Epidermal melanocyte (primary cell): ENCODE measurements around the gene KDM5B.
"Not testable (repeated sequence)": the region's sequence is repeated elsewhere in the genome, so short reads cannot be mapped to it uniquely, and the experiment has no call there.

Source experiments
- DNase-seq: peaks from one replicate; pipeline ENCODE4 v3.0.0; 2011; ENCODE audit warnings: low spot score; ENCODE audit not compliant: insufficient read length

KDM5B gene

DNA sequence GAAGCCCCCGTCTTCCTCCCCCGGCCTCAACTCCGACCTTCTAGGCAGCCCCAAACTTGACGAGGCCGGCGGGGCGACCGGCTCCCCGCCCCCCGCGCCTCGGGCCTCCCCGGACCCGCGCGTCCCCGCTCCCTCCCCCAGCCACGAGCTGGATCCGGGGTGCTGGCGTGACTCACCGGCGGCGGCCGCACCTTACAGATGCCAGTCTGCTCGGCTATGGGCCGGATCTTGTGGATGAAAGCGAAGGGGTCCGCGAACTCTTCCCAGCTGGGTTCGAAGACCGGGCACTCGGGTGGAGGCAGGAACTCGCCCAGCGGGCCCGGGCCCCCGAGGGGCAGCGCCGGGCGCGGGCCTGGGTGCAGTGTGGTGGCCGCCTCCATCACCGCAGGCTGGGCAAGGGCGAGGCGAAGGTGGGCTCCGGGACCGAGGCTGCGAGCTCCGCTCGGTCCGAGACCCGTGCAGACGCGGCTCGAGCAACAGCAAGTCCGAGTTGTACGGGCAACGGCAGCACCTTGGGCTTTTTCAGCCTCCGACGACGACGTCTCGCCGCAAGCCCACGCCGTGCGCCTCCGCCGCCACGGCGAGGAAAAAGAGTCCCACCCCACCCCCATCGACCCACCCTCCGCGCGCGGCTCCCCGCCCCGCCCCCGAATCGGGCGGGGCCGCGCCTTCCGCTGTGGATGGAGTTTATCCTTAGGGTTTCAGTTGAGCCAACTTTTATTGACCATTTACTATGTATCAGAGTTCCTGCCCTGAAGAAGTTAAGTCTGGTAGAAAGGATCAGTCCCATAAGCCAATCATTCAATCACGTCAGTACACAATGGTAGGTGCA lies at the start of gene KDM5B:
Gene KDM5B, minus strand, starts transcription at position 496 of the 832 bp plus-strand sequence. Its CDS starts 116 bp downstream, at position 380.
- DNase-seq = peak; percentile 78

DNA sequence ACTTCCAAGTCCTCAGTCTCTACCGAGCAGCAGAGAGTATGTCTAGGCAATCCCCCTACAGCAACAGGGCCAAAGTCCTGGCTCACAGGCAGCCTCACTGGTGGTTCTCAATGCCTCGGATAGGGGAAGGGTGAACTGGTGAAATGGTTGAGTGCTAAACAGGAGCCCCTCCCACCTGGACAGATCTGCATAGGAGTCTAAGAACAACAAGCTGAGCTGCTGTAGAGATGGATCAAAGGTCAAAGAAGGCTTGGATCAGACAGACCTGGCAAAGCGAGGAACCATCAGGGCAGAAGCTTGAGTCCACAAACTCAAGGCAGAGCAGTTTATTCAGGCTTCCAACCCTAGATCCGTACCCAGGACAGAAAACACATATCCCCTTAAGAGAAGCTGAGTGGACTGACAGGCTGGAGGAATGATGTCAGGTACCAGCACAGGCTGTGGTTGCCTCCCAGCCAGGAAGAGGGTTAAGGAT lies 49.0 kb upstream of the KDM5B start:
- DNase-seq = no peak

DNA sequence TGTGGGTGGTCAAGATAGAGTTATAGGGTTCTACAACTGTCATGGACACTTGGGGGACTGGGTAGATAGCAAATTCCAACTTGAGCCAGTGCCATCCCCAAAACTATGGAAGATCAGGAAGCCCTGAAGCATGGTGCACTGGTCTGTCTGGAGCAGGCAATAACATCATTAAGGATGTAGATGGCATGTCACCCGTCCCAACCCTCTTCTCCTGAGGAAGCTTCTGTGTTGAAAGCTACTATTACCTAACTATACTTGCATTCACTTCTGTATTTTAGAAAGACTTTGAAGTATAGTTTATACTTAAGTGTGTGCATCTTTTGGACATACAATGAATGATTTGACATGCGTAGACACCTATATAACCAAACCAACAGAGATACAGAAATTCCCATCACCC lies 47.8 kb upstream of the KDM5B start:
- no peak for DNase-seq

DNA sequence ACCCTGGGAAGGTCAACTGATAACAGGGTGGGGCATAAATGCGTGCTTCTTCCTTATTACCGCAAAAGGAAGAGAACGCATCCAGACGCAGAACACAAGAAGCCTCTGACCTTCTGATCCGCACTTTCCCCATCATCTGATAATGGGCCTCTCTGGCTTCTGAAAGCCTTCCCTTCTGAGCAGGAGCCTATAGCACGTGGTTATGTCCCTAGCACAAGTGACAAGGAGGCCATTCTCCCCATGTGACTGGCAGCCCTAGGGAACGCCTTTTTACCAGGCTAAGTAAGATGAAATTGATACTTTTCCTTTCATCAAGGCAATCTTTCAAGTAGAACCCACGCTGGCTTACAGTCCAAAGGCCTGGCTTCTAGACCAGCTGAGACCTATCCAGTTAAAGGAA lies 46.6 kb upstream of the KDM5B start:
- DNase-seq = no peak

DNA sequence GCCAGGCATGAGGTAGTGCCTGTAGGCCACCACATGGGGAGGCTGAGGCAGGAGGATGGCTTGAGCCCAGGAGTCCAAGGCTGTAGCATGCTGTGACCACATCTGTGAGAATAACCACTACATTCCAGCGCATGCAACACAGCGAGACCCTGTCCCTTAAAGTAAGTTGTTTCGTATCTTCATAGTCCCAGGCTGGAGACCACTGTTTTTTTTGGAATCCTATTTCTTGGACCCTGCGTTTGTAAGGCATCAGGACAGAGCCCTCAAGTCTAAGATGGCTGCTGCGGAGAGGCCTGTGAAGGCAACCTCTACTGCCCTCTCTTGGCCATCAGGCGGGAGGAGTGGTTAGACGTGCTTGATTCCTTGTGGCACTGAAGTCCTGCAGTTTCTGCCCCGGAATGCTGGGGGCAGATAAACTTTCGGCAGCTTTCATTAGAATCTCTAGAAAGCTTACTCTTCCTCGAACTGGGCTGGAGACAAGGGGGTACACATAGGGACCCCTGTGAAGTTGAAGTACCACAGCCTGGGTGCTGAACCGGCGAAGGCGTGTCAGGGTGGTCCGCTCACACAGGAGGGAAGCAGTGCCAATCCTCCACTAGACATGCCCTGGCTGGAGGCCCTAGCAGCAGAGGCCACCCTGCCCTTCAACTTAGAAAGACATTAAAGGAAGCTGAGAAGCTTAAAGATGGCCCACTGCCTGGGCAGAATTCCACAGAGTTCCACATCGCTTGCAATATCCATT lies 44.1 kb upstream of the KDM5B start:
- peak; percentile 66 for DNase-seq

DNA sequence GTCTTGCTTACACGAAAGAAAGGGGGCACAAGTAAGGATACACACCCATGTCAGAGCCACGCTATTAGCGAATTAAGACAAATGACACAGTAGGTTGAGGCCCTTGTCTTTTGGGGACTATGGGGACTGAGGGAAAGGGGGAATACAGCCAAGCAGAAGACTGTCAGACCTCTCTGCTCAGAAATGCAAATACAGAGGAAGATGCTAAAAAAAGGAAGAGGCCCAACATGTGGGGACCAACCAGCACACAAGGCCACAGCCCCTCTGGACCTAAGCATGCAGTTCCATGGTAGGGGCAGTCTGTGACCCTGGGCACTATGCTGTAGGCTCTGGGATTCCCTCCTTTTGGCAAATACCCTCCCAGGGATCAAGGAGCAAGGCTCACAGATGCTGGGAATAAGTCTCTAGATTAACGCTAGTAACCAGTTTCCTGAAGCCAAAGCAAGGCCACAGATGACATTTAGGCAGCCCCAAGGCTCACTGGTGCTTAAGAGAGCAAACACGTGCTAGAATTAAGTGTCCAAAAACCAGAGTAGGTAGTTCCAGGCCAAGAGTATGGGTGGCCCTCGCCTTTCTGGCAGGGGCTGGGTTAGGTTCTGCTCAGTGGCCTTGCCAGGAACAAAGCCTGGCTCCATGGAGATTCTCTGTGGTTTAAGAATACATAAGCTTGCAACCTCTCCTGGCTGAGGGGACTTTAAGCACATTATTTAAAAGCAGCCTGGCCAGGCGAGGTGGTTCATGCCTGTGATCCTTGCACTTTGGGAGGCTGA lies 42.6 kb upstream of the KDM5B start:
- DNase-seq = no peak

DNA sequence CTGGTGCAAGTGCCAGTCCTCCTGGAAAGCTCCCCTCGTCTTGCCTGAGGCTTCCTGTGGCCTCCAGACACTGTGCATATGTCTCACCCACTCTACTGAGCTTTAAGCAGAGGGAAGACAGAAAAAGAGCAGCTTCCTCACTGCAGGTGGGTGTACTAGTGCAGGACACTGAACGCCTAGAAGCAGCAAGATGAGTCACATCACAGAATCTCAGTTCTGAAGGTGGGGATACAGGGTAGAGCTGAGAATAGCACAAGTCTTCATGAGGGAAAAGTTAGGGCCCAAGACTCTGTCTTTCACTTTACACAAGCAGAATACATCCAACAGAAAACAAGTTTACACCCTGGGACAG lies 39.9 kb upstream of the KDM5B start:
- no peak for DNase-seq

DNA sequence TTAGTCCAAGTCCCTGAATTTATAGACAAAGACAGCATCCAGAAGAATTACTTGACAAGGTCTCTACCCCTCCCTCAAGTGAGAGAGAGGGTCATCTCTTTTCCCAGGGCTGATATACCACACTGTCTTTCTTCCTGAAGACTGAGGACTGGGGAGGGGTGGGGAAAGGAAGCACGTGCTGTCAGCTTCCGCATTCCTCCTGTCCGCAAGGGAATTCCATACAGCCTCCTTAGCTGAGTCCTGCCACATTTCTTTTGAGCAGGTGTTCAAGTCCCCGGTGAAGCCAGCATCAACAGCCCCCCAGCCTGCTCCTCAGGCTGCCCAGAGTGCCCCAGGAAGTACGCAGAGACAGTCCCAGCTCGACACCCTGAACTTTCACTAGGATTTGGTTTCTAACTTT lies 36.7 kb upstream of the KDM5B start:
- no peak for DNase-seq

DNA sequence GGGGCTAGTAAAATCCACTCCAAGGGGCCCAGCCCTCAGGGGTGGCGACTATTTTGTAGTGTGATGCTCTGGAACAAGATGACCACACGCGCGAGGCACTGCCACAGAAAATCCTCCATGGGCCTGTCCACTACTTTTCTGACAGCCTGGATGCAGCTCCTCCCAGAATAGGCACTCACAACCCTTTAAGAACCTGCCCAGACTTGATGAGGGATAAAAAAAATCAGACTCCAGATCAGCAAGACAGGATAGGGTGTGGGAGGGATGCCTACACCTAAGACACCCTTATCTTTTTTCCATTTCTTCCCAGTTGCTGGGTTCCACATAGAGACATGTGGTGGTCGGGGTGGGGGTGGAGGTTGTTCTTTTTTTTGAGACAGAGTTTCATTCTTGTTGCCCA lies 36.0 kb upstream of the KDM5B start:
- DNase-seq = no peak

DNA sequence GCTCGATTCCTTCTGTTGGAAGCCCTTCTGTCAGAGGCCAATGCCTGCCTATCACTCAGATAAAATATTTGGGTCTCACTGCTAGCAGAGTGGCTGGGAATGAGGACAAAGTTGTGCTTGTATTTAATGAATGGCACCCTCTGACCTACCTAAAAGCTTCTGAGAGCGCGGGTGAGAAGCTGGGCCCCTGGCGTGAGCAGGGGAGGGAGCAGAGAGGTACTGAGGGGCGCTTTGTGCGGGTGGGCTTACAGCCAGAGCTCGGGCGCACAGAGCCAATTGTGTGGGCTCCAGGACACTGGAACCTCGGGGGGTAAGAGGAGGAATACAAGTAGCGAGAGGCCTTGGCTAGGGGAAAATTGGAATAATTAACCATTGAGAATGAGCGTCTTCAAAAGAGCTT lies 34.9 kb upstream of the KDM5B start:
- no peak for DNase-seq

DNA sequence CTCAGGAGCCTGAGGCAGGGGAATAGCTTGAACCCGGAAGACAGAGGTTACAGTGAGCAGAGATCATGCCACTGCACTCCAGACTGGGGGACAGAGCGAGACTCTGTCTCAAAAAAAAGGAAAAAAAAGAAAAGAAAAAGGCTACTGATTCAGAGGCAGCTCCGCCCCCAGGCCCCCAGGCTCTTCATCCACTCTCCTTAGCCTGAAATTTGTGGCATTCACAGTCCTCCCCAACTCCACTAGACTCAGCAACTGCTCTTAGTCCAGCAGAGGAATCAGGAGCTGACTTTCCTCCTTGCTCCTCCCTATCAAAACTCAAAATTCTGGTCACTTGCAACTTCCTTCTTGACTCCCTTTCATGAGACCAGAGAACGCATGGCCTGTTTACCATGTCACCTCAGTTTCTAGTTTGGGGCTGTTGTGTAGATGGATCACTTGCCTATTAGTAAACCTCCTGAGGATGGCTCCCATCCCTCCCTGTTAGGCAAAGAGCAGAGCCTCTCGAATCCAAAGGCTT lies 29.6 kb upstream of the KDM5B start:
- peak; percentile 64 for DNase-seq

DNA sequence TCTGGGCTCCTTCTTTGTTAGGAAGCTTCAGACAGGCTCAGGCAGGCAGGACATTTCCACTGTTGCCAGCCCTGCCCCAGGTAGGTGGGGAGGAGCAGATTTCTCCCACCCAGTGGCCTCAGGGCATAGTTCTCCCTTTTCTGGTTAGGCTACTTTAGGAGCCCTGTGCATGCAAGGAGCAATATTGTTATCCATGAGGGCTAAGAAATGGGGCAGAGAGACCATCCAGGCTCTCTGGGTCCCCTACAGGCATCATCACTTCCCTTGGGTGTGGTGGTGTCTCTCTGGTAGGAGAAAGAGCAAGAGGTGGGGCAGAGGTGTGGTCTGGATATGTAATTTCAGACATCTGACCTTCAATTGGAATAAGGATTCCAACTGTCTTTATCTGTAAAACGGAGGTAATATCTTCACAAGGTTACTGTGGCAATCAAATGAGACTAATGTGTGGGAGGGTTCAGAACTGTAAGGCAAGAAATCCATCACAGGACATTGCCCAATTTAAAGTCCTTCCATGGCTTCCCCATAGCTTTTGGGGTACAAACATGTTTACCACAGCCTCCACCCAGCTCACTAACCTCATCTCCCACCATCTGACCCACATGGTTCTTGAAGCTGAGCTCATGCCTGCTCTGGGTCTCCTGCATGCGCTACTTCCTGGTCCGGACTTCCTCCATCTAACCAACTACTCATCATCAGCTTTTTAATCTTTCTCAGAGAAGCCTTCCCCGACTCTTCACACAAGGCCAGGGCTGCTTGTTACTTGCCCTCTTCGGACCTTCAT lies 28.6 kb upstream of the KDM5B start:
- no peak for DNase-seq

DNA sequence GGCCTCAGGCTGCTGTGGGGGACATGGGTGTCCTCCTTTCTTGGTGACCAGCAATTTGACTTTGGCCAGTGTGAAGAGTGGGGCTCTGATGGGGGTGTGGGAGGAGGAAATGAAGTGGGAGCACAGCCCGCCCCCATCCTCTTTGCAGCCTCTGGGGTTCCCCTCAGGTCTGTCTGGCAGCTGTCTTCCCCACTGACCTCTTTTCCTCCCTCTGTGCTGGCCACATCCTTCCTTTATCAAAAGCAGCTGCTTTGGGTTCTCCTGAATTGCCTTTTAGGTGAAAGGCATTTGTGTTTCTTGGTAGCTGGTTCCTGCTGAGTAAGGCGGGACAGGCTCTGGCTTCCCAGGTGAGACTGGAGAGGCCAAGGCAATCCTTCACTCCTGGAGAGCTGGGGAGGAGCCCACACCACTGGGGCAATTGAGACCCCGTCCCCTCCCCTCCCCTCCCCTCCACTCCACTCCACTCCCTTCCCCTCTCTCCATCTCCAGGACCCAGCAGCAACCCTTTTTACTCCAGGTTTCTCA lies 27.4 kb upstream of the KDM5B start:
- no peak for DNase-seq

DNA sequence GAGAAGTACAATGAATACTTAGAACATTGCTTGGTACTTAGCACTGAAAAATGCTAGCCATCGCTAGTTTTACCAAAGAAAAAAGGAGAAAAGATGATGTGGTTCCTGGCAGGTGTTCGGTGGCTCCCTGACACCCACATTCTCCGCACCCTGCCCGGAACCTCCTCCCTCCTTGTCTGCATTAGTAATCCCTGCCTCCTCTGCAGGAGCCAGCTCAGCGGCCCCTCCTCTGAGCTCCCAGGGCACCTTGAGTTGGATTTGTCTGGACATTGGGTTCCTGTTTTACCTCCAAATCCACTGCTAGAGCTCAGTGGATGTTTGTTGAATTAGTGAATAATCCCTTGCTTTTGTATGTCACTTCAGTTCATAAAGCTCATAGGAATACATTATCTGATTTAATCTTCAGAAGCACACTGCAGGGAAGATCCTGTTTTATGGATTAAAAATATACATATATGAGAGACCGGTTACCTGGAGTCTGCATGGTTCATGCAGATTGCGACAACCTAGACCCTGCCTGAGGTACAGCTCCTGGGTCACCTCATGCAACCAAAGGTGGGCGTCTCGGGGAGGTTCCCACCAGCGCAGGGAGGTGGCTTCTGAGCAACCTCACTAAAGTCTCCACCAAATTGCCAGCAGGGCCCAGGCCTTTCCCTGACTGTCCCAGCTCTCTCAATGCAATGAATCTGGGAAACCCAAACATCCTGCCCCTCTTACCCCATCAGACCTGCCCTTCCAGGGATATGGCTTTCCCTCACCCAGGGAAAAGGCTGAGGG lies 26.7 kb upstream of the KDM5B start:
- no peak for DNase-seq

DNA sequence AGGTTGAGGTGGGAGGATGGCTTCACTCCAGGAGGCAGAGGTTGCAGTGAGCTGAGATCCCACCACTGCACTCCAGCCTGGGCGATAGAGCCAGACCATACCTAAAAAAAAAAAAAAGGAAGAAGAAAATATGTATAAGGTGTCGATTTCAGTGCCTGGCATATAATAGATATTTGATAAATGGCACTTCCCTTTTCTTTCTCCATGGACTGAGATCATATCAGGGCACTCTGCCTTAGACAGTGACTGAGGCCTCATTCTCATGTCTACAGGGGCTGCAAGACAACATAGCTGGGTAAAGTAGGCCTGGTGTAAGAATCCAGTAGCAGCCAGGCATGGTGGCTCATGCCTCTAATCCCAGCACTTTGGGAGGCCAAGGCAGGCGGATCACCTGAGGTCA lies 23.7 kb upstream of the KDM5B start:
- DNase-seq = no peak

DNA sequence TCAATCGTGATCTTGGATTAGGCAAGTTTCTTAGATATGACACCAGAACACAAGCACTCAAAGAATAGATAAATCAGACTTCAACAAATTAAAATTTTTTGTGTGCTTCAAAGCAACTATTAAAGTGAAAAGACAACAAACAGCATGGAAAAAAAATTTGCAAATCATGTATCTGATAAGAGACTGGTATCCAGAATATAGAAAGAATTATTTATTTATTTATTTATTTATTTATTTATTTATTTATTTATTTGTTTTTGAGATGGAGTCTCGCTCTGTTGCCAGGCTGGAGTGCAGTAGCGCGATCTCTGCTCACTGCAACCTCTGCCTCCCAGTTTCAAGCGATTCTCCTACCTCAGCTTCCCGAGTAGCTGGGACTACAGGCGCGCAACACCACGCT lies 21.0 kb upstream of the KDM5B start:
- not testable (repeated sequence) for DNase-seq

DNA sequence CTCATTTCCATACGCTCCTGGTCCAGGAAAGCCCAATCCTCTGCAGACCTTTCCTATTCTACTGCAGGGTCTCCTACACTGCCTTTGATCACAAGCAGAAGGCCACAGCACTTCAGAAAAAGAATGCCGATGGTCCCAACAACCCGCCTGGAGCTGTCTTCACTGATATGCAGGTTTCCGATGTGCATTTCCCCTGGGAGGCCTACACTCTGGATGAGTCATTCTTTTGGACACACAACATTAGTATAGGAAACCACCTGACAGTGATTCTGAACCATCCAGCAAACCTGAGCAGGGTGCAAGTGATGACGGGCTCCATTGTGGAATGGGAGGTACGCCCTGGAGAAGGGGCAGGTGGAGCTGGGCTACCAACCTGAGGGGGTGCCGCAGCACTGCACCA lies 17.5 kb upstream of the KDM5B start:
- DNase-seq = no peak

DNA sequence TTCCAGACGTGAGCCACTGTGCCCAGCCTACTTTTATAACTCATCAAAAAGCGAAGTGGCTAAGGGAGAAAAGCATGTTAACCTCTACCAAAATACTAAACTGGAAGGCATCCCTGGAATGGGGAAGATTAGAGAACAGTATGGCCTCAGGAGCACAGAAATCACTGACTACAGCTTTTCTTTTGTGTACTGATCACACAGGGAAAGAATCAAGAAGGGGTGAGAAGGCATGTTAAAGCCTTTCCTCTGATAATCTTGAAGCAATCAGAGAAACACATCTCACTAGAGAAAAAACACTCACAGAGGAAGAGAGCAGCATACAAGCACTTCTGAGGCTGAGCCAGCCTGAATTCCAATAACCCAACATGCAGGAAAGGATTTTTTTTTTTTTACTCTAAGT lies 13.2 kb upstream of the KDM5B start:
- no peak for DNase-seq

DNA sequence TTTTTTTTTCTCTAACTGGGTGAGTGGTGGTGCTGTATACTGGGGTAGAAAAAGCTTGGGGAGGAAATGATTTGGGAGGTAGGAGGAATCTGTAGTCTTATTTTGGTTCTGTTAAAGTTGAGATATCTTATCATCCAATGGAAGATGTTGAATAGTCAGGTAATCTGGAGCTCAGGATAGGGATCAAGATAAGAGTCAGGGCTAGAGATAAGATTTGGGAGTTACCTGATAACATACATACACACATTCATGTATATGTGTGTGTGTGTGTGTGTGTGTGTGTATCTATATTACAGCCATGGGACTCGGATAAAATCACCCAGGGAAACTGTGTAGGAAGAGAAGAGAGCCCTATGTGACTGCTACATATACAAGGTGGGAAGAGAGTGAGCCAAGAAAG lies 10.6 kb upstream of the KDM5B start:
- no peak for DNase-seq

DNA sequence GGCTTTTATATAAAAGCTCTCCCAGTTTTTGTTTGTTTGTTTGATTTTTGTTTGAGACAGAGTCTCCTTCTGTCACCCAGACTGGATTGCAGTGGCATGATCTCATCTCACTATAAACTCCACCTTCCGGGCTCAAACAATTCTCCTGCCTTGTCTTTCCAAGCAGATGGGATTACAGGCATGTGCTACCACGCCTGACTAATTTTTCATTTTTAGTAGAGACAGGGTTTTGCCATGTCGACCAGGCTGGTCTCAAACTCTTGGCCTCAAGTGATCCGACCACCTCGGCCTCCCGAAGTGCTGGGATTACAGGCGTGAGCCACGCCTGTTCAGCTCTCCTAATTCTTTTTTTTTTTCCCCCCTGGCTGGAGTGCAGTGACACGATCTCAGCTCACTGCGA lies 6.9 kb upstream of the KDM5B start:
- DNase-seq = no peak
